Sigmoid colon (tissue), 7 donors: Measurements from ENCODE around the gene CASP1. TPM values are rescaled to one million over a fixed set of nuclear protein-coding genes. Genes with fewer than 3 reads are reported as not detected.
"Not testable (repeated sequence)": the region's sequence is repeated elsewhere in the genome, so short reads cannot be mapped to it uniquely, and the experiment has no call there.

ENCODE experiments used
- DNase-seq: peaks from one replicate; pipeline ENCODE4 v3.0.0-alpha.2; 2019
- H3K27ac ChIP-seq, 4 donors: fragments of 200-600 bp; sonication (generic); one replicate each; pipeline ENCODE4 v1.5.1; 2016 to 2019; ENCODE audit warnings: mild to moderate bottlenecking in 1 of 4
- H3K27me3 ChIP-seq, 3 donors: fragments of 200-600 bp; sonication (generic); one replicate each; pipeline ENCODE4 v1.5.1; 2019; ENCODE audit warnings: mild to moderate bottlenecking in 1 of 3
- H3K36me3 ChIP-seq, 4 donors: fragments of 200-600 bp; sonication (generic); one replicate each; pipeline ENCODE4 v1.5.1; 2016 to 2019
- H3K4me1 ChIP-seq, 4 donors: fragments of 200-600 bp; sonication (generic); one replicate each; pipeline ENCODE4 v1.5.1; 2017 to 2019
- H3K4me3 ChIP-seq, 4 donors: fragments of 200-600 bp; sonication (generic); one replicate each; pipeline ENCODE4 v1.5.1; 2017 to 2019; ENCODE audit warnings: mild to moderate bottlenecking in 2 of 4, moderate library complexity in 1 of 4
- H3K9me3 ChIP-seq, 4 donors: fragments of 200-600 bp in 3 of 4; sonication (generic) in 3 of 4; one replicate each; pipeline versions ENCODE4 v1.5.1 to v1.6.1; 2013 to 2019
- CTCF ChIP-seq, 4 experiments: fragments of 450-650 bp in 3 of 4; fragments of 200-600 bp in 1 of 4; IDR thresholded peaks; one replicate each; pipeline ENCODE4 v1.5.1; 2016 to 2019; ENCODE audit warnings: antibody characterized with exemption in 4 of 4, mild to moderate bottlenecking in 3 of 4, moderate library complexity in 2 of 4
- EP300 ChIP-seq, 4 donors: sonication (generic); formaldehyde crosslinking; IDR thresholded peaks; one replicate each; pipeline ENCODE4 v1.6.1; 2017; ENCODE audit warnings: antibody characterized with exemption in 4 of 4
- POLR2A ChIP-seq, 2 donors: fragments of 450-650 bp; IDR thresholded peaks; one replicate each; pipeline ENCODE4 v1.6.1; 2016; ENCODE audit warnings: antibody characterized with exemption in 2 of 2, mild to moderate bottlenecking in 2 of 2, moderate library complexity in 2 of 2
- POLR2AphosphoS5 ChIP-seq, 4 donors: sonication (generic); formaldehyde crosslinking; IDR thresholded peaks; one replicate each; pipeline ENCODE4 v1.6.1; 2017; ENCODE audit warnings: antibody characterized with exemption in 4 of 4
- WGBS, 2 donors: extraction: QIAGEN DNeasy Blood & Tissue Kit; methylation state at CpG; one replicate each; pipeline ENCODE4 v1.1.7; 2013; 5-methylcytosine and 5-hydroxymethylcytosine counted together
- intact Hi-C: fragments of 100-400 bp; cut with DNase I; formaldehyde crosslinking; loops from one replicate; pipeline ENCODE4 v1.15.1; 2023
- polyA plus RNA-seq, 3 donors: library from polyadenylated mRNA; stranded (reverse); fragments of 200-250 nt; gene quantifications; one replicate each; pipeline ENCODE4 v1.2.3, GENCODE V29; 2013
- total RNA-seq, 4 donors: library from RNA; depleted of rRNA; stranded (reverse); fragments of >200 nt; gene quantifications; one replicate each; pipeline ENCODE4 v1.1.0, GENCODE V29; 2016
- donor health status: healthy with polysubstance abuse.
- donor health status: Bipolar disorder and iron deficiency.
- donor health status: healthy.

The CASP1 gene
- total RNA-seq, result 10 to 100 TPM in 2 of 4 donors, 1 to 10 TPM in 2; 8.3 to 14.3 (median 11.6) TPM
- polyA plus RNA-seq, result 100 to 1,000 TPM in 1 of 3 donors, 10 to 100 TPM in 2; 35.4 to 192 (median 43.2) TPM

- TF ChIP-seq POLR2AphosphoS5 (IDR thresholded peaks at IDR 0.05) (peak in 3 of 4 donors; percentile 58 to 80 (median 64)), CTCF (IDR thresholded peaks at IDR 0.05) (no peak), POLR2A (IDR thresholded peaks at IDR 0.05) (peak in 1 of 2 donors; percentile 30)
- H3K4me3 ChIP-seq, result peak within 1 kb of the TSS in 3 of 4 donors; percentile 36
- H3K27ac ChIP-seq, result peak within 1 kb of the TSS; percentile 48 to 74 (median 72)
- H3K36me3 ChIP-seq, result peaks cover 0 to 4% (median 0%) of the 10 kb centered on the region in 4 donors
- H3K9me3 ChIP-seq, result no peaks in the 10 kb centered on the region
- no peaks in the 10 kb centered on the region for H3K27me3 ChIP-seq
- peaks cover 0 to 13% (median 8%) of the 10 kb centered on the region in 4 donors for H3K4me1 ChIP-seq
- intact Hi-C loops, result no loop called here
- 3 to 16% methylated on average over 3 of the region's 3 CpGs for whole genome bisulfite sequencing, 2 donors
- DNase-seq, result peak; percentile 79
These were observed at the start of gene CASP1 for GRCh38 chr11:105034813-105035620. Gene CASP1, minus strand, starts transcription at chr11:105035144. Its CDS starts 31 bp downstream, at chr11:105035113.

GRCh38 chr11:105081412-105082150 is 46.6 kb upstream of the CASP1 start:
- H3K27ac ChIP-seq, result no peak overlapping the region
- H3K4me1 ChIP-seq, result no peaks in the 10 kb centered on the region
- no peak for TF ChIP-seq POLR2AphosphoS5 (IDR thresholded peaks at IDR 0.05)
- TF ChIP-seq CTCF (IDR thresholded peaks at IDR 0.05), result no peak
- WGBS, 2 donors, result 86 to 97% methylated on average over 5 of the region's 5 CpGs
- H3K27me3 ChIP-seq, result no peaks in the 10 kb centered on the region
- DNase-seq, result no peak
- no peaks in the 10 kb centered on the region for H3K9me3 ChIP-seq
- H3K36me3 ChIP-seq, result no peaks in the 10 kb centered on the region
- no peak overlapping the region for H3K4me3 ChIP-seq
- intact Hi-C loops, result no loop called here

GRCh38 chr11:105080171-105080906 is 45.4 kb upstream of the CASP1 start:
- WGBS, 2 donors, result 36% methylated on average over 6 of the region's 6 CpGs
- H3K4me3 ChIP-seq, H3K4me1 ChIP-seq, H3K27me3 ChIP-seq, DNase-seq, H3K36me3 ChIP-seq, H3K9me3 ChIP-seq, intact Hi-C loops: not testable (repeated sequence)
- peak overlapping the region in 1 of 4 donors; percentile 17 for H3K27ac ChIP-seq

GRCh38 chr11:105078283-105078682 is 43.3 kb upstream of the CASP1 start:
- no peak for TF ChIP-seq POLR2AphosphoS5 (IDR thresholded peaks at IDR 0.05)
- TF ChIP-seq CTCF (IDR thresholded peaks at IDR 0.05), result no peak
- TF ChIP-seq EP300 (IDR thresholded peaks at IDR 0.05), result no peak
- TF ChIP-seq POLR2A (IDR thresholded peaks at IDR 0.05), result no peak
- 95 to 99% methylated on average over 3 of the region's 3 CpGs for WGBS, 2 donors
- intact Hi-C loops, result no loop called here
- no peaks in the 10 kb centered on the region for H3K27me3 ChIP-seq
- H3K4me1 ChIP-seq, result no peaks in the 10 kb centered on the region
- H3K36me3 ChIP-seq, result no peaks in the 10 kb centered on the region
- H3K27ac ChIP-seq, result no peak overlapping the region
- H3K9me3 ChIP-seq, result no peaks in the 10 kb centered on the region
- DNase-seq, result no peak
- no peak overlapping the region for H3K4me3 ChIP-seq

GRCh38 chr11:105077141-105077790 is 42.3 kb upstream of the CASP1 start:
- 82 to 90% methylated on average over 4 of the region's 4 CpGs for WGBS, 2 donors
- intact Hi-C loops, H3K4me3 ChIP-seq, DNase-seq, H3K27me3 ChIP-seq, H3K27ac ChIP-seq, H3K4me1 ChIP-seq, H3K36me3 ChIP-seq, H3K9me3 ChIP-seq: not testable (repeated sequence)
